Kidney epithelial cell (primary cell): ENCODE data around the gene SLC25A29. TPM values are rescaled to one million over a fixed set of nuclear protein-coding genes. Genes with fewer than 3 reads are reported as not detected.

Experiments used
- DNase-seq: peaks from one replicate; pipeline ENCODE4 v3.0.0-alpha.2; 2010; ENCODE audit warnings: low read depth
- H3K27me3 ChIP-seq: 2 replicates; pipeline ENCODE4 v1.6.0; 2011; ENCODE audit warnings: low read length; ENCODE audit not compliant: control insufficient read depth, insufficient read depth
- H3K36me3 ChIP-seq: 2 replicates; pipeline ENCODE4 v1.5.1; 2011; ENCODE audit warnings: low read length; ENCODE audit not compliant: control insufficient read depth, insufficient read depth
- H3K4me3 ChIP-seq: 2 replicates; pipeline ENCODE4 v1.5.1; 2011; ENCODE audit warnings: low read depth, mild to moderate bottlenecking, control low read depth, low read length
- CTCF ChIP-seq: IDR thresholded peaks from 2 replicates; pipeline ENCODE4 v1.5.1; 2011; ENCODE audit warnings: mild to moderate bottlenecking, moderate library complexity, low read length, control low read depth, inconsistent platforms; ENCODE audit not compliant: insufficient read depth, poor library complexity, severe bottlenecking
- total RNA-seq: library from RNA; depleted of rRNA; stranded (reverse); fragments of >200 nt; gene quantifications from 2 replicates; pipeline ENCODE4 v1.2.3, GENCODE V29; 2015

Gene SLC25A29
- 93.7 and 114 TPM in 2 replicates for total RNA-seq

- no peak for TF ChIP-seq CTCF
- Histone ChIP-seq H3K36me3 (no peaks in the 10 kb centered on the region), H3K27me3 (no peaks in the 10 kb centered on the region), H3K4me3 (peak within 1 kb of the TSS; percentile 73)
- DNase-seq: peak; percentile 41
Observed at GRCh38 chr14:100306101-100306997, at the start of gene SLC25A29. TSS of gene SLC25A29 (minus strand) at chr14:100306444. CDS start at chr14:100306232, 212 bp downstream.

- H3K4me3 ChIP-seq: no peak overlapping the region
- TF ChIP-seq CTCF: no peak
- H3K27me3 ChIP-seq: no peaks in the 10 kb centered on the region
- H3K36me3 ChIP-seq: peaks cover 2% of the 10 kb centered on the region
- no peak for DNase-seq
Observed at GRCh38 chr14:100350986-100351385, 44.7 kb upstream of the SLC25A29 start.

GRCh38 chr14:100350276-100350926 lies 44.2 kb upstream of the SLC25A29 start:
- TF ChIP-seq CTCF: no peak
- H3K36me3 ChIP-seq: peaks cover 2% of the 10 kb centered on the region
- H3K4me3 ChIP-seq: no peak overlapping the region
- DNase-seq: no peak
- H3K27me3 ChIP-seq: no peaks in the 10 kb centered on the region

- Histone ChIP-seq H3K36me3 (peaks cover 2% of the 10 kb centered on the region), H3K27me3 (no peaks in the 10 kb centered on the region), H3K4me3 (no peak overlapping the region)
- no peak for DNase-seq
- no peak for TF ChIP-seq CTCF
Observed at GRCh38 chr14:100348784-100349685, 42.8 kb upstream of the SLC25A29 start.

GRCh38 chr14:100348253-100348729 lies 42.0 kb upstream of the SLC25A29 start:
- Histone ChIP-seq H3K27me3 (no peaks in the 10 kb centered on the region), H3K4me3 (no peak overlapping the region), H3K36me3 (no peaks in the 10 kb centered on the region)
- no peak for TF ChIP-seq CTCF
- no peak for DNase-seq
